HepG2 (cell line): Measurements from ENCODE around the gene DISP2. TPM values are rescaled to one million over a fixed set of nuclear protein-coding genes. Genes with fewer than 3 reads are reported as not detected.

Experiments
- GMEB1 ChIP-seq: sonication (generic); formaldehyde crosslinking; IDR thresholded peaks from 2 replicates; pipeline ENCODE4 v1.5.1; 2020; ENCODE audit warnings: missing genetic modification reagents, mild to moderate bottlenecking, borderline replicate concordance
- KDM2A ChIP-seq: sonication (generic); formaldehyde crosslinking; IDR thresholded peaks from 2 replicates; pipeline ENCODE4 v1.4.0; 2020; ENCODE audit warnings: low read depth, missing genetic modification reagents, borderline replicate concordance
- MLLT10 ChIP-seq: sonication (generic); formaldehyde crosslinking; IDR thresholded peaks from 2 replicates; pipeline ENCODE4 v1.4.0; 2020; ENCODE audit warnings: missing genetic modification reagents
- TFDP1 ChIP-seq: IDR thresholded peaks from 2 replicates; pipeline ENCODE4 v1.6.1; 2016; ENCODE audit warnings: missing compliant biosample characterization, missing genetic modification reagents, borderline replicate concordance
- ZBTB44 ChIP-seq: sonication (generic); formaldehyde crosslinking; IDR thresholded peaks from 2 replicates; pipeline ENCODE4 v1.4.0; 2020; ENCODE audit warnings: missing genetic modification reagents
- ZNF318 ChIP-seq: sonication (generic); formaldehyde crosslinking; IDR thresholded peaks from 2 replicates; pipeline ENCODE4 v1.4.0; 2020; ENCODE audit warnings: mild to moderate bottlenecking, missing genetic modification reagents
- ZNF34 ChIP-seq: sonication (generic); formaldehyde crosslinking; IDR thresholded peaks from 2 replicates; pipeline ENCODE4 v1.4.0; 2020; ENCODE audit warnings: mild to moderate bottlenecking, missing genetic modification reagents, borderline replicate concordance
- ZNF503 ChIP-seq: sonication (generic); formaldehyde crosslinking; IDR thresholded peaks from 2 replicates; pipeline ENCODE4 v1.4.0; 2020; ENCODE audit warnings: missing genetic modification reagents
- ZSCAN31 ChIP-seq: sonication (generic); formaldehyde crosslinking; IDR thresholded peaks from 2 replicates; pipeline ENCODE4 v1.5.0; 2020; ENCODE audit warnings: low read depth, mild to moderate bottlenecking, missing genetic modification reagents
- polyA plus RNA-seq, 8 experiments: library from polyadenylated mRNA; depleted of rRNA in 3 of 8; stranded (reverse) in 7 of 8; unstranded in 1 of 8; fragments of >200 nt; fragmentation: Illumina TruSeq in 4 of 8; extraction: Trizol in 4 of 8; gene quantifications; 2 replicates each; pipeline versions ENCODE4 v1.2.1 to v1.2.3, GENCODE V29; 2011 to 2016; ENCODE audit warnings: low read depth in 4 of 8, missing spikeins in 1 of 8, mixed read lengths in 1 of 8; ENCODE audit not compliant: insufficient read depth in 1 of 8
- total RNA-seq, 5 experiments: library from RNA; depleted of rRNA; stranded (reverse); fragments of >200 nt; fragmentation: Illumina TruSeq; extraction: Trizol; gene quantifications; 2 replicates each; pipeline ENCODE4 v1.2.3, GENCODE V29; 2016; ENCODE audit warnings: low read depth in 1 of 5
- TF ChIP-seq, protein P1 (sequence below): conservative IDR thresholded peaks from 2 replicates; pipeline ENCODE4 v1.6.1; 2018; ENCODE audit warnings: missing genetic modification reagents

The DISP2 gene
- total and polyA plus RNA-seq, 2 of the 13 experiments (the other 11 are each of a cell fraction or from before 2014, with no cell fraction given): 0.09 to 0.32 TPM

GRCh38 chr15:40421246-40422157 is 63.5 kb downstream of the DISP2 start (continued):
- TF ChIP-seq ZNF318 (CRISPR knock-in tag): peak; percentile 66; the same call in 1 of the 2 replicates
- TF ChIP-seq, protein P1, sequence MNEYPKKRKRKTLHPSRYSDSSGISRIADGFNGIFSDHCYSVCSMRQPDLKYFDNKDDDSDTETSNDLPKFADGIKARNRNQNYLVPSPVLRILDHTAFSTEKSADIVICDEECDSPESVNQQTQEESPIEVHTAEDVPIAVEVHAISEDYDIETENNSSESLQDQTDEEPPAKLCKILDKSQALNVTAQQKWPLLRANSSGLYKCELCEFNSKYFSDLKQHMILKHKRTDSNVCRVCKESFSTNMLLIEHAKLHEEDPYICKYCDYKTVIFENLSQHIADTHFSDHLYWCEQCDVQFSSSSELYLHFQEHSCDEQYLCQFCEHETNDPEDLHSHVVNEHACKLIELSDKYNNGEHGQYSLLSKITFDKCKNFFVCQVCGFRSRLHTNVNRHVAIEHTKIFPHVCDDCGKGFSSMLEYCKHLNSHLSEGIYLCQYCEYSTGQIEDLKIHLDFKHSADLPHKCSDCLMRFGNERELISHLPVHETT (CRISPR knock-in tag): no peak
- TF ChIP-seq ZNF503 (CRISPR knock-in tag): no peak
- TF ChIP-seq MLLT10 (CRISPR knock-in tag): no peak
- peak; percentile 55; the same call in 1 of the 2 replicates for TF ChIP-seq ZSCAN31
- TF ChIP-seq ZNF34 (CRISPR knock-in tag): no peak
- peak; percentile 42; the same call in 1 of the 2 replicates for TF ChIP-seq TFDP1 (CRISPR knock-in tag)
- no peak for TF ChIP-seq GMEB1 (CRISPR knock-in tag)
- no peak for TF ChIP-seq ZBTB44 (CRISPR knock-in tag)
- TF ChIP-seq KDM2A: peak; percentile 99
